Large intestine (tissue), 12 donors: ENCODE measurements around the gene RNU1-1. TPM values are rescaled to one million over a fixed set of nuclear protein-coding genes. Genes with fewer than 3 reads are reported as not detected.
A peak's percentile ranks its signal among the peaks of the same experiment; 100 is the strongest.
"Not testable (repeated sequence)": the region's sequence is repeated elsewhere in the genome, so short reads cannot be mapped to it uniquely, and the experiment has no call there.

Experiments used
- DNase-seq, 2 donors: peaks; one replicate each; pipeline versions ENCODE4 v3.0.0 to v3.0.0-alpha.2; 2013
- H3K27ac ChIP-seq: one replicate; pipeline ENCODE4 v1.5.1; 2013; ENCODE audit warnings: low read length
- H3K27me3 ChIP-seq: 2 replicates; pipeline ENCODE4 v1.6.1; 2013; ENCODE audit warnings: low read length; ENCODE audit not compliant: control insufficient read depth, insufficient read depth
- H3K36me3 ChIP-seq: 2 replicates; pipeline ENCODE4 v1.6.1; 2013; ENCODE audit warnings: low read length; ENCODE audit not compliant: control insufficient read depth, insufficient read depth
- H3K4me1 ChIP-seq: one replicate; pipeline ENCODE4 v1.6.1; 2013; ENCODE audit warnings: low read length; ENCODE audit not compliant: control insufficient read depth, insufficient read depth
- H3K4me3 ChIP-seq: one replicate; pipeline ENCODE4 v1.5.1; 2013; ENCODE audit warnings: low read length
- H3K9me3 ChIP-seq: one replicate; pipeline ENCODE4 v1.6.1; 2013; ENCODE audit warnings: mild to moderate bottlenecking, low read depth, low read length, moderate library complexity; ENCODE audit not compliant: control insufficient read depth
- WGBS: methylation state at CpG from one replicate; pipeline ENCODE4 v1.1.5; 2013; ENCODE audit warnings: low lambda C conversion rate; ENCODE audit not compliant: insufficient coverage; 5-methylcytosine and 5-hydroxymethylcytosine counted together
- long read RNA-seq, 11 donors: transcript quantifications; one replicate each; lab custom pipeline, GENCODE V29; 2026
- polyA plus RNA-seq: library from polyadenylated mRNA; unstranded; fragments of 120-200 nt; gene quantifications from one replicate; pipeline ENCODE4 v1.2.1, GENCODE V29; 2013

The RNU1-1 gene
- 3.2 TPM for polyA plus RNA-seq
- long read RNA-seq, donor 1: 0 reads
- long read RNA-seq, donor 2: 0 reads
- long read RNA-seq, donor 3: 0 reads
- long read RNA-seq, donor 4: 0 reads
- long read RNA-seq, donor 5, partial matches to known transcripts: 0 of 1 reads
- long read RNA-seq, donor 5, other reads (novel, unspliced or antisense): 0 of 1 reads
- long read RNA-seq, donor 6: 0 reads
- long read RNA-seq, donor 7: 0 reads
- long read RNA-seq, donor 8: 0 reads
- long read RNA-seq, donor 9: 0 reads
- long read RNA-seq, donor 10: 0 reads
- long read RNA-seq, donor 11: 0 reads

GRCh38 chr1:16514107-16515055, at the start of gene RNU1-1:
Gene RNU1-1, minus strand, starts transcription at chr1:16514285.
- H3K4me1 ChIP-seq, H3K36me3 ChIP-seq, H3K9me3 ChIP-seq: not testable (repeated sequence)
- DNase-seq: peak; percentile 66 to 87
- peaks cover 17% of the 10 kb centered on the region for H3K27me3 ChIP-seq
- WGBS: no CpG with 5 or more reads among the region's 40 CpGs
- H3K4me3 ChIP-seq: peak within 1 kb of the TSS; percentile 43
- peak within 1 kb of the TSS; percentile 76 for H3K27ac ChIP-seq

DNA sequence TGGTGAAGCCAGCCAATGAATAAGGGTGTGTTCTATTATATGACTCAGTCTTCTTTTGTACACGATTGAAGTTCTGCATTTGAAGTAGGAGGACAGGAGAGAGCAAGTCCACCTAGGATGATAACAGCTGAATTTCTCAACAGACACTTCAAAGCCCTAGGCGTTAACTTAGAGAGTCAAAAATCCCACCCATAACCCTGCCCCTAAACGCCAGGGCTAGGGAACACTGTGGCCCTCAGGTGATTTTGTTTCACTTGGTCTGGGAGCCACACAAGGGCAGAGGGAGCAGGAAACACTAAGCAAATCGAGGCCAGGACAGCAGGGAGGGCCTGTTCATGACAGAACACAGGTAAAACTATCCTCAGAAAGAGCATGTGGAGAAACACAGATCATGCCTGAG, 47.0 kb upstream of the RNU1-1 start:
- H3K27ac ChIP-seq, H3K36me3 ChIP-seq, H3K27me3 ChIP-seq, H3K9me3 ChIP-seq, H3K4me3 ChIP-seq, DNase-seq, H3K4me1 ChIP-seq: not testable (repeated sequence)
- WGBS: no CpG with 5 or more reads among the region's 4 CpGs

- DNase-seq, H3K4me1 ChIP-seq, H3K4me3 ChIP-seq, H3K36me3 ChIP-seq, H3K27ac ChIP-seq, H3K9me3 ChIP-seq, H3K27me3 ChIP-seq: not testable (repeated sequence)
- 33% methylated on average over 1 of the region's 6 CpGs for WGBS
Measured at GRCh38 chr1:16560498-16560897, 46.4 kb upstream of the RNU1-1 start.

GRCh38 chr1:16559688-16560087, 45.6 kb upstream of the RNU1-1 start:
- not testable (repeated sequence) for H3K27ac ChIP-seq, H3K4me1 ChIP-seq, H3K36me3 ChIP-seq, H3K9me3 ChIP-seq, H3K4me3 ChIP-seq, DNase-seq, H3K27me3 ChIP-seq
- WGBS: no CpG with 5 or more reads among the region's 5 CpGs

DNA sequence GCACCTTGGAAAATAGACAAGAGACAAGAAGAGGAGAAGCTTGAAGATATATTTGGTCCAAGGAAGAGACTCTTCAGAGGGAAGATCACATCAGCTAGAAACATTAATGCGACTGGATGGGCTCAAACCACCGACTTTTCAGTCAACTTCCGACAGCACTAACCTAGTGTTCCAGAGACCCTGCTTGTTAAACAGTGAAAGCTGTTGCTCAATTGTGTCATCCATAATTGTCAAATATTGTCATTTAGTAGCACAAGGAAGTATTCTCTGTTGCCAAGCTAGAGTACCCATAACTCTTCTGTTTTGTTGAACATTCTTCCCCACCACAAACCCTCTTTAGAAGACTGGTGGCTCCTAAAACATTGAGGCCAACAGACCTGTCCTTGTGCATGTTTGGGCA, 42.9 kb upstream of the RNU1-1 start:
- WGBS: no CpG with 5 or more reads among the region's 3 CpGs

DNA sequence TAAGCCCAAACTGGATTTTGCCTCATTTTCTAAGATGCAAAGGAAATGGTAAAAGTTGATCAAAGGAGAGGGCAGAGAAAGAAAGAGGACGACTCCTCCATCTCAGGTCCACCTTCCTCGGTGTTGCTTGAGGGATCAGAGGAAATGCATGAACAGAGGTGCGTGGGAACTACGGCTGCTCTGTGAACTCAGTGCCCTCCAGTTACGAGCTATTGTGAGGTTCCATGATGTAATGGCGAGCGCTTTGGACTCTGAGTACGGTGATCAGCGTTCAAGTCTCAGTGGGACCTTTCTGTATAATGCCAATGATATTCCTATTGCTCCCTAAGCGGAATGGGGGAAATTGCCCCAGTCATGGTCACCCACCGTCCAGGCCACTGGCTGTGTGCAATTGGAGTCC, 39.2 kb upstream of the RNU1-1 start:
- not testable (repeated sequence) for H3K4me1 ChIP-seq, H3K9me3 ChIP-seq, H3K36me3 ChIP-seq, H3K27me3 ChIP-seq, DNase-seq, H3K27ac ChIP-seq, H3K4me3 ChIP-seq
- WGBS: no CpG with 5 or more reads among the region's 11 CpGs

More for the DNA sequence above, 42.9 kb upstream of the RNU1-1 start:
- H3K36me3 ChIP-seq, DNase-seq, H3K9me3 ChIP-seq, H3K27me3 ChIP-seq, H3K4me1 ChIP-seq, H3K27ac ChIP-seq, H3K4me3 ChIP-seq: not testable (repeated sequence)

DNA sequence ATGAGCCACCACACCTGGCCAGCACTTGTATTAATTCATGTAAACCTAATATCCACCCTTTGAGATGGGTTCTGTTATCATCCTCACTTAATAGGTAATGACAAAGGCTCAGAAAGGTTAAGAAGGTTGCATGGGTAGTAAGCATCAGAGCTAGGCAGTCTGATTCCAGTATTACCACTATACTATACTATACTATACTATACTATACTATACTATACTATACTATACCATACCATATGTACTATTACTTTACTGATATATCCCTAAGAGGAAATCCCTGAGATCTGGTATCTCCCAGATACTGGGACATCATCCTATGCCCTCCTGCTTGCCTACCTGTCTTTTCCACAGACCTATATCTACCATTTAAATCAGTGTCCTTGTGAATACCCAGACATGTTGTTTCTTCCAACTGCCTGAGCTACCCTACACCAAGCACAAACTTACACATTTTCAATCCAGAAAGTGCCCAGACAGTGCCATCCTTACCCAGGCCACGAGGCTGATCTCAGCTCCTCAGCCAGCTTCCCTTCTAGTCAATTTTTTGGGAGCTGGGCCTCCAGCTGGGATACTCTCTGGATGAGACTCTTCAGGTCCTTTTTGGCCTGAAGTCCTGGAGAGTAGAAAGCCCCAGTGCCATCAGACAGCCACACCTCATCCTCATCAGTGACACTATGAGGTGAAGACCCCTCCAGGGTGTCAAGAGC, 36.3 kb upstream of the RNU1-1 start:
- no CpG with 5 or more reads among the region's 1 CpG for WGBS
- DNase-seq, H3K4me1 ChIP-seq, H3K27ac ChIP-seq, H3K36me3 ChIP-seq, H3K27me3 ChIP-seq, H3K4me3 ChIP-seq, H3K9me3 ChIP-seq: not testable (repeated sequence)

DNA sequence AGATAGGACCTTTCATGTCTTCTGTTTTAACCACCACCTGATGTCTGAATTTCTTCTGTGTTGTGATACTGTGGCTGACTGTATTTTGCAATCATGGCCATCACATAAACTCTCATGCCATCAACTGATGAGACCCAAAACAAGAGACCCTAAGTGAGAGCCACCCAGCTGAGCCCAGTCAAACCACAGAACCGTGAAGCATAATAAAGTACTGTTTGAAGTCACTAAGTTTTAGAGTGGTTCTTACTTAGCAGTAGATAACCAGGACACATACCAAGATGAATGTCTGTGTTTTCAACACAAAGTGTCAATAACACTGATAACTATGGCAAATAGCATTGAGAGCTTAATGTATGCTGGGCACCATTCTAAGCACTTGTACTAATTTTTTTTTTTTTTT, 35.5 kb upstream of the RNU1-1 start:
- H3K4me3 ChIP-seq, H3K9me3 ChIP-seq, H3K27me3 ChIP-seq, H3K4me1 ChIP-seq, H3K27ac ChIP-seq, H3K36me3 ChIP-seq, DNase-seq: not testable (repeated sequence)
- no CpG with 5 or more reads among the region's 1 CpG for WGBS

GRCh38 chr1:16547502-16548241, 33.6 kb upstream of the RNU1-1 start:
- no CpG with 5 or more reads among the region's 41 CpGs for WGBS
- not testable (repeated sequence) for H3K9me3 ChIP-seq, H3K4me3 ChIP-seq, H3K36me3 ChIP-seq, H3K27ac ChIP-seq, DNase-seq, H3K27me3 ChIP-seq, H3K4me1 ChIP-seq

GRCh38 chr1:16545682-16546095, 31.6 kb upstream of the RNU1-1 start:
- WGBS: no CpG with 5 or more reads among the region's 16 CpGs
- not testable (repeated sequence) for H3K4me1 ChIP-seq, H3K27ac ChIP-seq, H3K36me3 ChIP-seq, DNase-seq, H3K4me3 ChIP-seq, H3K27me3 ChIP-seq, H3K9me3 ChIP-seq
